HG02870 (cell line): Measurements from ENCODE around the gene AKAP9.
A peak's percentile ranks its signal among the peaks of the same experiment; 100 is the strongest.
"Not testable (repeated sequence)": the region's sequence is repeated elsewhere in the genome, so short reads cannot be mapped to it uniquely, and the experiment has no call there.

ENCODE experiments used
- ATAC-seq: cut with Tn5 transposase; IDR thresholded peaks from one replicate; pipeline ENCODE4 v1.9.1; 2021; ENCODE audit warnings: mild to moderate bottlenecking, moderate library complexity; ENCODE audit not compliant: unreplicated experiment

AKAP9 gene

GRCh38 chr7:91940572-91941341 is at the start of gene AKAP9:
Gene AKAP9 (plus strand): TSS chr7:91940862. CDS start chr7:91941100, 238 bp downstream.
- ATAC-seq, result peak; percentile 92

DNA sequence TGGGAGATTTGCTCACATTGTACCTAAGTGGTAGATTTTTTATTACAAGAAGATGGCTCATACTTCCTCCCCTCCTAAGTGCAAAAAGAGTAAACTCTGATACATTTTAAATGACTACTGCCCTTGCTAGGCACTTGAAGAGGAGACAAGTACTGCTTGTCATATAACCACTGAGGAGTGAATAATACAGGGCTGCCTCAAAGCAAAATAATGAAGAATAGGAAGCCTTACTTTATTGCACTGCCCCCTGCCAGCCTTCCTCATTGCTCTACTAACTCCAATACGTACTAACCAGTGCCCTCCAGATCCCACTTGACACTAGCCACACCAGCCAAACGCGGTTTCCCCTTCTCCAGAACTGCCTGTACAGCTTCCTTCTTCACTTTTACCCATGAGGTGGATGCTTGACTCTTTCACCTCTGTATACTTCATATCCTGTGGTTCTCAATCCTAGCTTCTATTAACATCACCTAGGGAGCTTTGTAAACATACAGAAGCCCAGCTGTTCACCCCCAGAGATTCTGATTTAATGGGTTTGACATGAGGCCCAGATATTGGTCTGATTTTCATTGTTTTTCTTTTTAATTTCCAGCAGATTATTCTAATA is 48.5 kb upstream of the AKAP9 start:
- no peak for ATAC-seq

DNA sequence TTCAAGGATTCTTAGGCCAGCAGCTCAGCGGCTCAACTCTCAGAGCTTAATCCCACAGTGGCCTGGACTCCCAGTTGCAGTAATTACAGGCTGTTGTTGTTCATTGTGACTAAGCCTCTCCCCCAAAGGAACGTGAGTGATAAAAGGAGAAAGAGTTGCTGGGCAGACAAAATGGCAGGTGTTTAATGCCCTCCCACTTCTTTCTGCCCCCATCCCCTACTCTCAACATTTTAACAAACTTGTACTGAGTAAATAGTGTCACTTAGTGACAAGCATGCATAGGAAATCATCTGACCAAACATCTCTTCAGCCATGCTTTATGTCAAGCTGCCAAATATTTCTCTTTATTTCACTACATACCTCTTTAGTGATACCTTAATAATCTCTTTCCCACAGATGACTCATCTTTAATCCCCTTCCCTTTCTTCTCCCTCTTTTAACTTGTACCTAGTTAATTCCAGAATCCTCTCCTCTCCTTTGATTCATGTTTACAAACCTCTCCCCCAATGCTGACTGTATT is 47.8 kb upstream of the AKAP9 start:
- no peak for ATAC-seq

DNA sequence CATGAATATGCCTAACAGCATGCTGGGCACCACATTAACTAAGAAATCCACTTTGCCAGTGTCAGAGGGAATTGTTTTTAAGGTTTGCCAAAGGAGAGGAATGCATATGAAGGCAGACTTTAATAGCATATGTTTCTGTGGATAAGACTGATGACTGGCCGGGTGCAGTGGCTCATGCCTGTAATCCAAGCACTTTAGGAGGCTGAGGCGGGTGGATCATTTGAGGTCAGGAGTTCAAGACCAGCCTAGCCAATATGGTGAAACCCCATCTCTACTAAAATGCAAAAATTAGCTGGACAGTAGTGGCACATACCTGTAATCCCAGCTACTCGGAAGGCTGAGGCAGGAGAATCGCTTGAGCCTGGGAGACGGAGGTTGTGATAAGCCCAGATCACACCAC is 47.0 kb upstream of the AKAP9 start:
- ATAC-seq, result not testable (repeated sequence)

DNA sequence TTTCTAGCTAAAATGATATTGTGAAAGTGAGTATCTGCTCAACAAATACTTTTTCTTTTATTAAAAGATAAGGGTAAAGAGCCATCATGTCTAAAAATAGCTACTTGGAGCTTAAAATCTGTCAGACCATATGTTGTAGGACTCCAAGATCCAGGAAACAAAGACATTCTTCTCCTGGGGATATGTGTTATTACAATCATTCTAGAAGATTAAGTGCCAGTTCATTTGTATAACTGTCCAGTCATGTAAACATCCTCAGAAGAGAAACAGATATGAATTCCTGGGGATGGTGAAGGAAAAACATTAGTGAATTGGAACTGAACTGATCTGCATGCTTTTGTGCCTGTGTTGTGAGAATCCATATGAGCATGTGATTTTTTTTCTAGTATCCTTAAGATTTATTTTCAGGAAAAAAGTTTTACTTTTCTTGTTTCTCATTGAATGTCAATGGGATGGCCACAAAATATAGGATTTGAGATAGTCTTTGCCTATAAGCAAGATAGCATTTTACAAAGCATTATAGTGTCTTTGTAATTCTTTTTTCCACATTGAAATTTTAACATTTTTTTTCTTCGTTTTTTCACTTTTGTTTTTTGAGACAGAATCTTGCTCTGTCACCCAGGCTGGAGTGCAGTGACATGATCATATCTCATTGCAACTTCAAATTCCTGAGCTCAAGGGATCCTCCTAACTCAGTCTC is 45.7 kb upstream of the AKAP9 start:
- ATAC-seq, result no peak

- no peak for ATAC-seq
Observed at GRCh38 chr7:91898240-91898992, 42.2 kb upstream of the AKAP9 start.

DNA sequence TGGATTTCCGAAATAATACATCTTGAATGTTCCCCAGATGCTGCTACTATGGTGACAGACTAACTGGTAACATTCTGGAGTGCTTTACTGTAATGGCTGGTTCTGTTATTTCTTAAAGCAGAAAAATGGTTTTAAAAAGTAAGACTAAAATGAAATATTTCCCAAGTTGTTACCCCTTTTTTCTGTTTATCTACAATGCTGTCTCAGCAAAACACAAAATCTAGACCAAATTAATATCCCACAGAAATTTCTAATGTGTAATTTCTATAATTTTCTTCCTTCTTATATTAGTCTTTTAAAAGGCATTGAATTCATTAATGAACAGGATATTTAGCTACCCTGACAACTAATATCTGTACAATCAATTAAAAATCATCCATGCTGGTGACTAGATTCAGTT is 41.1 kb upstream of the AKAP9 start:
- no peak for ATAC-seq

GRCh38 chr7:91910171-91910570 is 30.5 kb upstream of the AKAP9 start:
- no peak for ATAC-seq

- ATAC-seq, result no peak
Observed at GRCh38 chr7:91911121-91911520, 29.5 kb upstream of the AKAP9 start.

DNA sequence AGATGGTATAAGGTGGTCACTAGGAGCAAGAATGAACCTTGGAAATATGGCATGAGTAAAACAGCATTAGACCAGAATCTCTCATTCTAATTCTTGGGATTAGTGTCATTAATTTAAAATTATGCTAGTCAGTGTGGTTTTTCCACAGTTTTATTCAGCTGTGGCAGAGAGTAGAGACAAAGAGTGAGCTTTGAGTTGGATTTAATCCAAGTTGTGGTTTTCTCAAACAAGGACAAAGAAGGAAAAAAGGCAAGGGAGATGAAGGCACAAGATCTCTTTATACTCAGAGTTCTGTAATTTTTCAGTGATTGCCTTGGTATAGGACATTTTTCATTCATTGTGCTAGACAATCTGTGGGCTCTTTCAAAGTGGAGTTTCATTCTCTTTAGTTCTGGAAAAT is 28.2 kb upstream of the AKAP9 start:
- ATAC-seq, result no peak

GRCh38 chr7:91913612-91914011 is 27.1 kb upstream of the AKAP9 start:
- no peak for ATAC-seq

DNA sequence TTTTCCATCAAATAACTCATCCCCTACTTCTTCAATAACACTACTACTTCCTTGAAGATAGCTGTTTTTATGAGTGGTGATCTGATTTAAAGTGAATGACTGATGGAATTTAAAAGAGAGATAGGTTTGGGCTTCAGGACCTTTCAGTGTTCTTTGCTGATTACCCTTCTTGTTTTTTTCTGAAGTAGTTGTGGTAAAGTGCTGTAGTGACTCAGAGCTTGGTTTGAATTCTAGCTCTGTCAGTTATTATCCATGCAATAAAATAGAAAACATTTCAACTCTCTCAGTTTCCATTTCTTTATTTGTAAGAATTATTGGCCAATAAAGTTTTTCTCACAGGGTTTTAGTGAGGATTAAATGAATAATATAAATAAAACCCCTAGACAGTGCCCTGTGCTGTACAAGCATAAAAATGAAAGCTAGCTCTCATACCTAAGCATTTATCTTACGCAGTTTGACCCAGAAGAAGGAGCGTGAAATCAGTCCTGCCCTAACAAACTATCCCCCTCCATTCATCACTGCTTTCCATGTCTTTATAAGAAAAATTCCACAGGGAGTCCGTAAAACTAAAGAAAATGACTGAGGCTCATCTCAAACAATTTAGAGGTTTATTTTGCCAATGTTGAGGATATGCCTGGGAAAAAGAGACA is 25.1 kb upstream of the AKAP9 start:
- no peak for ATAC-seq

DNA sequence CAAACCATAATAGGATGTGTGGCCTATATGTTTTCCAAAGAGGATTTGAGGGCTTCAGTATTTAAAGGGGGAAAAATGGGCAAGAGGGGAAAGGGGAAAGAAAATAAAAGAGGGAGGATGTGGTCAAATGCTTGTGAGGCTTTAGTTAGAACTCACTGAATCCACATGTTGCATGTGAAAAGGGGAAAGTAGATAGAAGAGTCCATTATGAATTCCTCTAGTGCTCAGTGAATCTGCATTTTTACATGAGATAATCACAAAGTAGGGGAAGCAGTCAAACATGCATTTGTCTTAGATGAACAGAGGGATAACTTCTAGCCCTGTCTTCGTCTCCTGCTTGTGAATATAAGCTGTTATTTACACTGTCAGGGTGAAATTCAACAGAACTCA is 24.6 kb upstream of the AKAP9 start:
- ATAC-seq, result no peak

DNA sequence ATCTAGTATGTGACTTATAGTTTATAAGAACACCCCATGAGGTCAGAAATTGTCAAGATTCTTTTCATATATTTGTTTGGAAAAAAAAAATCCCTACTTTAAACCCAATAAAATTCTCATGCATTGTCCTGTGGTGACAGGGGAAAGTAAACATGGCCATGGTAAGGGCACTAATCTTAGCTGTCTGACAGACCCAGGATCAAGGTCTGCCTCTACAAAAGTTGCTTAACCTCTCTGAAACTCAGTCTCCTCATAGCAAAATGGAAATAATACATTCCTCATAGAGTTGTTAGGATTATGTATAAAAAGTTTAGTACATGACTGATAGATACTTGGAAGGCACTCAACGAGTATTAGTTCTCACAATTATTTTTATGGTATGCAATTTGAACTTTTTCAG is 22.3 kb upstream of the AKAP9 start:
- no peak for ATAC-seq

- no peak for ATAC-seq
Observed at GRCh38 chr7:91922857-91923256, 17.8 kb upstream of the AKAP9 start.

GRCh38 chr7:91927912-91928311 is 12.8 kb upstream of the AKAP9 start:
- ATAC-seq, result no peak

DNA sequence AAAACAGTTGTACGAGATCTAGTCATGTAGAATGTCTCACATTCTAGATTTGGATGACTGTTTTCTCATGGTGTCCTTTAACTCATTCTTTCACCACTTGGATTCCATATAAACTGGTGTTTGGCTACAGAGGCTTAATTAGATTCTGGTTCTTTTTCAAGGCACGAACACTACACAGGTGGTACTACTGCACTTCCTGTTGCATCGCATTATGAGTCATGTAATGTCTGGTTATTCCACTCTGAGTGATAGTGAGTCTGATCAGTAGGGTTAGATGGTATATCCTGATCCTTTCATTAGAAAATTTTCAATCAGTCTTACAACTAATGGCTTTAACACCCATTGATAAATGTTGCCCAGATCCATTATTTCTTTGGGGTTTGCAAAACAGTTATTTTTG is 11.2 kb upstream of the AKAP9 start:
- ATAC-seq, result peak; percentile 84

DNA sequence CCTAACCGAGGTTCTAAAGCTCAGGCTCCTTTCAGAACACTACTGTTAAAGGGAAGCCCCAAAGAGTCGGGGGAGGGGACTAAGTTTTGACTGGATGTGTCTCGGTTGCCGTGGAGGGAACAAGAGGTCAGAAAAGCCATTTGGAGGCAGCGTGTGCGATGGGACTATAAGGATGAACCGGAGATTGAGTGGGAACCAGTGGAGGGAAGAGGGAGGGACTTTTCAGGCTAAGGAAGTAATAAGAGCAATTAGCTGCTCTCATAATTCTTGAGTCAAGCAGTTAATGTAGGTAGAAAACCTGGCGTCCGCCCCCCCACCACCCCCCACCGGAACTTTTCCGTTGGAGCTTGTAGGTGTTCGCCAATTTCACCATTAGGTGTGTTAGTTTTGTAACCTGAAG is 491 bp upstream of the AKAP9 start:
- peak; percentile 19 for ATAC-seq

GRCh38 chr7:91941450-91941849 is 788 bp downstream of the AKAP9 start:
- ATAC-seq, result peak; percentile 16

DNA sequence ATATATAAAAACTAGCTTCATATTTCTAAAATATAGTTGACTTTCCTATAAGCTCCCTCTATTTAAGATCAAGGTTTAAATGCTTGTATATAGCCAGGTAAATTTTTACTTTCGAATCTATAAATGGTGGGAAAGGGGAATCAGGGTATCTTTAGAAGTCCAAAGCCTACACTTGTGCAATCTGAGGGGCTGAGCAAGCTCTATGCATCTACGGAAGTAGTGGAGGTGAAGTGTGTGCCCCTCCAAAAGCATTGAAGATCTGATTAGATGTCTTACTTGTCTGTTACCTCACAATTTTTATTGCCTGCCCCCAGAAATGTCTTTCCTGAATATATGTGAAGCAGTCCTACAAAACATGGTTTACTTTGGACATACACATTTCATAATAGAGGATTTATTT is 1.6 kb downstream of the AKAP9 start:
- no peak for ATAC-seq

DNA sequence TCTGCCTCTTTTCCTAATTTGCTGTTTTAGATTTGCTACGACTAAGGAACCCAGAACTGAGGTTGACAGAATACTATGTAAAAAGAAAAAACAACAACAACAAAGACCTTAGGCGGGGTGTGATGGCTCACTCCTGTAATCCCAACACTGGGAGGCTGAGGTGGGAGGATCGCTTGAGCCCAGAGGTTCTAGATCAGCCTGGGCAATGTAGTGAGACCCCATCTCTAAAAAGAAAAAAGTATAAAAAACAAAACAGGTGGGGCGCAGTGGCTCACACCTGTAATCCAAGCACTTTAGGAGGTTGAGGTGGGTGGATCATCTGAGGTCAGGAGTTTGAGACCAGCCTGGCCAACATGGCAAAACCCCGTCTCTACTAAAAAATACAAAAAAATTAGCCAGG is 4.3 kb downstream of the AKAP9 start:
- ATAC-seq, result not testable (repeated sequence)
